Measurements from ENCODE around the gene FLNA. TPM values are rescaled to one million over a fixed set of nuclear protein-coding genes. Genes with fewer than 3 reads are reported as not detected.
A peak's percentile ranks its signal among the peaks of the same experiment; 100 is the strongest.
"Not testable (repeated sequence)": the region's sequence is repeated elsewhere in the genome, so short reads cannot be mapped to it uniquely, and the experiment has no call there.

Gene FLNA
- total RNA-seq, 1 donor from 2014 or later: 225 TPM

- TF ChIP-seq, protein P1, sequence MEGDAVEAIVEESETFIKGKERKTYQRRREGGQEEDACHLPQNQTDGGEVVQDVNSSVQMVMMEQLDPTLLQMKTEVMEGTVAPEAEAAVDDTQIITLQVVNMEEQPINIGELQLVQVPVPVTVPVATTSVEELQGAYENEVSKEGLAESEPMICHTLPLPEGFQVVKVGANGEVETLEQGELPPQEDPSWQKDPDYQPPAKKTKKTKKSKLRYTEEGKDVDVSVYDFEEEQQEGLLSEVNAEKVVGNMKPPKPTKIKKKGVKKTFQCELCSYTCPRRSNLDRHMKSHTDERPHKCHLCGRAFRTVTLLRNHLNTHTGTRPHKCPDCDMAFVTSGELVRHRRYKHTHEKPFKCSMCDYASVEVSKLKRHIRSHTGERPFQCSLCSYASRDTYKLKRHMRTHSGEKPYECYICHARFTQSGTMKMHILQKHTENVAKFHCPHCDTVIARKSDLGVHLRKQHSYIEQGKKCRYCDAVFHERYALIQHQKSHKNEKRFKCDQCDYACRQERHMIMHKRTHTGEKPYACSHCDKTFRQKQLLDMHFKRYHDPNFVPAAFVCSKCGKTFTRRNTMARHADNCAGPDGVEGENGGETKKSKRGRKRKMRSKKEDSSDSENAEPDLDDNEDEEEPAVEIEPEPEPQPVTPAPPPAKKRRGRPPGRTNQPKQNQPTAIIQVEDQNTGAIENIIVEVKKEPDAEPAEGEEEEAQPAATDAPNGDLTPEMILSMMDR (IDR thresholded peaks at IDR 0.05; ENCODE audit: borderline replicate concordance): peak; percentile 80
- Histone ChIP-seq H3K4me3 (no peak overlapping the region), H3K36me3 (no peaks in the 10 kb centered on the region), H3K9me3 (replicated peaks) (no peaks in the 10 kb centered on the region), H3K27ac (replicated peaks) (no peak overlapping the region), H3K27me3 (ENCODE audit: low read depth) (no peaks in the 10 kb centered on the region), H3K4me1 (peaks cover 4% of the 10 kb centered on the region)
- DNase-seq: peak; percentile 52
- intact Hi-C loops (cut with micrococcal nuclease): no loop called here
Measured at GRCh38 chrX:154308108-154308946, 66.1 kb downstream of the FLNA start.

- intact Hi-C loops (cut with micrococcal nuclease): no loop called here
- Histone ChIP-seq H3K4me1 (peaks cover 4% of the 10 kb centered on the region), H3K27me3 (ENCODE audit: low read depth) (no peaks in the 10 kb centered on the region), H3K27ac (replicated peaks) (no peak overlapping the region), H3K36me3 (no peaks in the 10 kb centered on the region), H3K4me3 (no peak overlapping the region), H3K9me3 (replicated peaks) (no peaks in the 10 kb centered on the region)
- TF ChIP-seq, protein P1 (IDR thresholded peaks at IDR 0.05; ENCODE audit: borderline replicate concordance): no peak
- no peak for DNase-seq
Measured at GRCh38 chrX:154307202-154307601, 67.2 kb downstream of the FLNA start.

GRCh38 chrX:154305541-154306205 is 68.8 kb downstream of the FLNA start:
- Histone ChIP-seq H3K27ac (replicated peaks) (no peak overlapping the region), H3K4me1 (peaks cover 4% of the 10 kb centered on the region), H3K27me3 (ENCODE audit: low read depth) (no peaks in the 10 kb centered on the region), H3K9me3 (replicated peaks) (no peaks in the 10 kb centered on the region), H3K4me3 (no peak overlapping the region), H3K36me3 (no peaks in the 10 kb centered on the region)
- TF ChIP-seq, protein P1 (IDR thresholded peaks at IDR 0.05; ENCODE audit: borderline replicate concordance): no peak
- intact Hi-C loops (cut with micrococcal nuclease): no loop called here
- DNase-seq: no peak

GRCh38 chrX:154304846-154305245 is 69.6 kb downstream of the FLNA start:
- TF ChIP-seq, protein P1 (IDR thresholded peaks at IDR 0.05; ENCODE audit: borderline replicate concordance): no peak
- no peak for DNase-seq
- Histone ChIP-seq H3K4me3 (no peak overlapping the region), H3K36me3 (no peaks in the 10 kb centered on the region), H3K27me3 (ENCODE audit: low read depth) (no peaks in the 10 kb centered on the region), H3K27ac (replicated peaks) (no peak overlapping the region), H3K9me3 (replicated peaks) (no peaks in the 10 kb centered on the region), H3K4me1 (peaks cover 4% of the 10 kb centered on the region)
- intact Hi-C loops (cut with micrococcal nuclease): no loop called here

- Histone ChIP-seq H3K36me3 (no peaks in the 10 kb centered on the region), H3K27ac (replicated peaks) (no peak overlapping the region), H3K4me1 (peaks cover under 1% of the 10 kb centered on the region), H3K27me3 (ENCODE audit: low read depth) (no peaks in the 10 kb centered on the region), H3K9me3 (replicated peaks) (no peaks in the 10 kb centered on the region), H3K4me3 (no peak overlapping the region)
- TF ChIP-seq, protein P1 (IDR thresholded peaks at IDR 0.05; ENCODE audit: borderline replicate concordance): no peak
- no peak for DNase-seq
- intact Hi-C loops (cut with micrococcal nuclease): no loop called here
Measured at GRCh38 chrX:154303476-154303875, 71.0 kb downstream of the FLNA start.

DNA sequence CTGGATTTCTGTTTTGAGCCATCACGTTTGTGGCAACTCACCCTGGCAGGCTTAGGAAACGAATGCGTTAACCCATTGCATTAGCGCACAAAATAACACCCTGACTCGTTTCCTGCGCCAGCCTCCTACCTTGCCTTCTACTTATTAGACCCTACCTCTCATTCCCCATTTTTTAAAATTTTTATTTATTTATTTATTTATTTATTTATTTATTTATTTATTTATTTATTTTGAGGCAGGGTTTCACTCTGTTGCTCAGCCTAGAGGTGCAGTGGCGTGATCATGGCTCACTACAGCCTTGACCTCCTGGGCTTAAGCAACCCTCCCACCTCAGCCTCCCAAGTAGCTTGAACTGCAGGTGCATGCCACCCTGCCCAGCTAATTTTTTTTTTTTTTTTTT is 71.4 kb downstream of the FLNA start:
- H3K4me3 ChIP-seq; H3K4me1 ChIP-seq; H3K27ac ChIP-seq (replicated peaks); H3K36me3 ChIP-seq; H3K9me3 ChIP-seq (replicated peaks); H3K27me3 ChIP-seq (ENCODE audit: low read depth); intact Hi-C loops (cut with micrococcal nuclease); DNase-seq: not testable (repeated sequence)

Measured in left ventricle myocardium inferior (tissue), 1 donor.